GM12891 (cell line): ENCODE results near the gene TPD52L1.
"Not testable (repeated sequence)": the region's sequence is repeated elsewhere in the genome, so short reads cannot be mapped to it uniquely, and the experiment has no call there.

Experiments used
- DNase-seq: peaks from one replicate; pipeline ENCODE4 v3.0.0; 2011; ENCODE audit warnings: low spot score; ENCODE audit not compliant: insufficient read length
- FAIRE-seq: peaks from 2 replicates; lab custom pipeline; 2011; peaks lifted over from hg19 to GRCh38; lab: Jason Lieb, UNC
- PAX5 ChIP-seq: IDR thresholded peaks from 2 replicates; pipeline ENCODE4 v1.6.1; 2011; ENCODE audit warnings: low read length, moderate library complexity, mild to moderate bottlenecking; ENCODE audit not compliant: insufficient read depth, severe bottlenecking
- POLR2A ChIP-seq: IDR thresholded peaks from 2 replicates; pipeline ENCODE4 v1.6.1; 2011; ENCODE audit warnings: low read depth, low read length, control low read depth
- POLR2AphosphoS5 ChIP-seq: IDR thresholded peaks from 2 replicates; pipeline ENCODE4 v1.6.1; 2011; ENCODE audit warnings: low read depth, low read length, control low read depth
- POU2F2 ChIP-seq: IDR thresholded peaks from 2 replicates; pipeline ENCODE4 v1.6.1; 2011; ENCODE audit warnings: low read depth, mild to moderate bottlenecking, control low read depth, low read length, moderate library complexity
- SPI1 ChIP-seq: IDR thresholded peaks from 2 replicates; pipeline ENCODE4 v1.6.1; 2011; ENCODE audit warnings: low read depth, low read length, control low read depth
- TAF1 ChIP-seq: IDR thresholded peaks from 2 replicates; pipeline ENCODE4 v1.6.1; 2011; ENCODE audit warnings: low read depth, low read length, control low read depth

TPD52L1 gene

DNA sequence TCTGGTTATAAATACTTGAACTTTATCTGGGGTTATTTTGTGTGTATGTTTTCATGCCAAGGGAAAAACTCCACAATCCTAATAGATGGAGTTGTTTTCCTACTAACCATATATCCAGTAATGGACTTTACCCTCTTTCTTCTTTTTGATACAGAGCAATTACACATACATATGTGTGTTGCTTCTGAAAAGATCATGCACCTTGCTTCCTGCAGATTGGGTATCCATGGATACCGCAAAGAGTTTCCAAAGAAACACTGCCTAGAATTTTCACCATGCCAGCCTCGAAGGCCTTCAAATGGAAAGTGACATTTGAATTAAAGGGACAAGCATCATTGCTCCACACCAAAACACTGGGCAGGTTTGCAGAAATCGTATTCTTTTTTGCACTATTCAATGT, 121.4 kb downstream of the TPD52L1 start:
- DNase-seq (no peak), FAIRE-seq (no peak)
- TF ChIP-seq POLR2AphosphoS5 (no peak), POU2F2 (no peak), TAF1 (no peak), POLR2A (no peak), PAX5 (no peak), SPI1 (no peak)

DNA sequence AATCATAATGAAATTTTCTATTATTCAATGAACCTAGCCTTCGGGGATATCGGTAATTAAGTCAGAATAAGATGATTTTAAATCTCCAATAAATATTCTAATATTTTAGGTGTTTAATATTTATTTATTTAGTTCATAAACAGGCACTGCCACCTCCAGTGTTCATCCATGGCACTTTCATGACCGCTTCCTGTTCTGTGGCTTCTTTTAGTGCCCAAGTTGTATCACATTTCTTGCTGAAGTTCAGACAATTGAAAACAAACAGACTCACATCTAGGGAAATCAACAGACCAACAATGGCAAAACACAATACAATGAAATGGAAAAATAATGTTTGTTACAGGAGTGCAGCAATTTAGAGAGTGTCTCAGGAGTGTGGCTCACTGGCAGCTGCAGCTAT, 122.2 kb downstream of the TPD52L1 start:
- TF ChIP-seq POLR2AphosphoS5 (no peak), POLR2A (no peak), PAX5 (no peak), TAF1 (no peak), POU2F2 (no peak), SPI1 (no peak)
- DNase-seq (no peak), FAIRE-seq (no peak)

DNA sequence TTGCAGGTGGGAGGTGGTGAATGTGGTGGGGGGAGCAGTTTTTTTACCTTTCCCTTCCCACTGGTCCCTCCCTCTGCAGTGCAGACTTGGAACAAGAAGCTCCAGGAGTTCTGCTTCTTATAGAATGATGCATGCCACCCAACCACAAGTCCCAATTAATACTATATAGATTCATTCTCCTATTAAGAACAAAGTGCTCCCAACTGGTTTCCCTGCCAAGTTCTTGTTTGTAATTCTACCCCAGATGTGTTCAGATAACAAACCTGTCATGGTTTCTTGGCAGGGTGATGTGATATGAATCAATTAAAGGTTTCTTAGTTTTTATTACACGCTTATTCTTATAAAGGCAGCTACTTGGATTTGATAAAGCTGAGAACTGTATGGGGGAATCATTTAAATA, 124.3 kb downstream of the TPD52L1 start:
- FAIRE-seq, result no peak
- no peak for DNase-seq
- TF ChIP-seq TAF1 (no peak), POU2F2 (no peak), SPI1 (no peak)

DNA sequence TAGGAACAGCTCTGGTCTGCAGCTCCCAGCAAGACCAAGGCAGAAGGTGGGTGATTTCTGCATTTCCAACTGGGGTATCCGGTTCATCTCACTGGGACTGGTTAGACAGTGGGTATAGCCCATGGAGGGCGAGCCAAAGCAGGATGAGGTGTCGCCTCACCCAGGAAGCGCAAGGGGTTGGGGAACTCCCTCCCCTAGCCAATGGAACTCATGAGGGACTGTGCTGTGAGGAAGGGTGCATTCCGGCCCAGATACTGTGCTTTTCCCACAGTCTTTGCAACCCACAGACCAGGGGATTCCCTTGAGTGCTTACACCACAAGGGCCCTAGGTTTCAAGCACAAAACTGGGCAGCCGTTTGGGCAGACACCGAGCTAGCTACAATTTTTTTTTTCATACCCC, 126.4 kb downstream of the TPD52L1 start:
- no peak for FAIRE-seq
- DNase-seq, result no peak
- TF ChIP-seq POU2F2 (no peak), SPI1 (no peak), TAF1 (no peak), POLR2A (no peak), PAX5 (no peak), POLR2AphosphoS5 (no peak)

DNA sequence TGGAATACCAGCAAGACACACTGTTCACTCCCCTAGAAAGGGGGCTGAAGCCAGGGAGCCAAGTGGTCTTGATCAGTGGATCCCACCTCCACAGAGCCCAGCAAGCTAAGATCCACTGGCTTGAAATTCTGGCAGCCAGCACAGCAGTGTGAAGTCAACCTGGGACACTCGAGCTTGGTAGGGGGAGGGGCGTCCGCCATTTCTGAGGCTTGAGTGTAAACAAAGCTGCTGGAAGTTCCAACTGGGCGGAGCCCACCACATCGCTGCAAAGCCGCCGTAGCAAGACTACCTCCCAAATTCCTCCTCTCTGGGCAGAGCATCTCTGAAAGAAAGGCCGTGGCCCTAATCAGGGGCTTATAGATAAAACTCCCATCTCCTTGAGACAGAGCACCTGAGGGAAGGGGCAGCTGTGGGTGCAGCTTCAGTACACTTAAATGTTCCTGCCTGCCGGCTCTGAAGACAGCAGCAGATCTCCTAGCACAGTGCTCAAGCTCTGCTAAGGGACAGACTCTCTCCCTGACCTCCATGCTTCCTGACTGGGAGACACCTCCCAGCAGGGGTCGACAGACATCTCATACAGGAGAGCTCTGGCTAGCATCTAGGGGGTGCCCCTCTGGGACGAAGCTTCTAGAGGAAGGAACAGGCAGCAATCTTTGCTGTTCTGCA, 126.9 kb downstream of the TPD52L1 start:
- not testable (repeated sequence) for FAIRE-seq, DNase-seq

DNA sequence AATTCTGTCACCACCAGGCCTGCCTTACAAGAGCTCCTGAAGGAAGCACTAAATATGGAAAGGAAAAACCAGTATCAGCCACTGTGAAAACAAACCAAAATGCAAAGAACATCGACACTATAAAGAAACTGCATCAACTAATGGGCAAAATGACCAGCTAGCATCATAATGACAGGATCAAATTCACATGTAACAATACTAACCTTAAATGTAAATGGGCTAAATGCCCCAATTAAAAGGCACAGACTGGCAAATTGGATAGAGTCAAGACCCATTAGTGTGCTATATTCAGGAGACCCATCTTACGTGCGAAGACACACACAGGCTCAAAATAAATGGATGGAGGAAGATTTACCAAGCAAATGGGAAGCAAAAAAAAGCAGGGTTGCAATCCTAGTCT, 128.9 kb downstream of the TPD52L1 start:
- DNase-seq, FAIRE-seq: not testable (repeated sequence)

DNA sequence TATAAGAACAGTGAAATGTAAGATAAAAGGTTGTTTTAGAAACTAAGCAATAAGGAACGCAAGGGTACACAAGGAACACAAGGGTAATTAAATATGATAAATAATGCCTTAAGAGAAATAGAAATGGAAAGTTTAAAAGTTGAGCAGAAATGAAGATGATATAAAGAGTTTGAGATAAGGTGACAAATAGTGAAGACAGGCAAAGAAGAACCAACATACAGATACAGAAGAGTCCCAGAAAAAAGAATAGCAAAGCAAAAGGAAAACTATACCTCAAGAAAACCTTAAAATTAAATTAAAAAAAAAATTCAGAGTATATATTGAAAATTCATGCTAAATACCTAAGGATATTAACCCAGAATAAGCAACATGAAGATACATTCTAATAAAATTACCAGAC, 131.8 kb downstream of the TPD52L1 start:
- no peak for TF ChIP-seq POLR2A
- no peak for TF ChIP-seq SPI1
- no peak for TF ChIP-seq TAF1
- no peak for TF ChIP-seq POU2F2
- no peak for TF ChIP-seq POLR2AphosphoS5
- no peak for TF ChIP-seq PAX5
- DNase-seq (no peak), FAIRE-seq (no peak)

DNA sequence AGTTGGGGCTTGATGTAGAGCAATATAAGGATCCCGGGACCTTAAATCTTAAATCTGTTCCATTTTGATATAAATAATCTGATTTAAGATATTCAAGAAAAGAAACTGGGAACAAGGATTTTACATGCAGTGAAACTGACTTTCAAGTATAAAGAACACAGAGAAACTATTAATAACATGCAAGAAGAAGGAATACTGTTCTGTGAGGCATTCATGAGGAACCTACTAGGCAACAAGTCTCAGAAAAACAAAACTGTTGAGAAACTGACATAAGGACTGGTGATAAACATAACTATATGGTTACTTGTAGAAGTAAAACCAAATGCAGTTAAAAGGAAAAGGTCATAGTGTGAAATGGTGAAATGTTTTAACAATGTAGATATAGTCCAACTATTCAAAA, 132.4 kb downstream of the TPD52L1 start:
- no peak for TF ChIP-seq POU2F2
- TF ChIP-seq POLR2A, result no peak
- TF ChIP-seq POLR2AphosphoS5, result no peak
- no peak for TF ChIP-seq PAX5
- no peak for TF ChIP-seq SPI1
- TF ChIP-seq TAF1, result no peak
- FAIRE-seq, result no peak

DNA sequence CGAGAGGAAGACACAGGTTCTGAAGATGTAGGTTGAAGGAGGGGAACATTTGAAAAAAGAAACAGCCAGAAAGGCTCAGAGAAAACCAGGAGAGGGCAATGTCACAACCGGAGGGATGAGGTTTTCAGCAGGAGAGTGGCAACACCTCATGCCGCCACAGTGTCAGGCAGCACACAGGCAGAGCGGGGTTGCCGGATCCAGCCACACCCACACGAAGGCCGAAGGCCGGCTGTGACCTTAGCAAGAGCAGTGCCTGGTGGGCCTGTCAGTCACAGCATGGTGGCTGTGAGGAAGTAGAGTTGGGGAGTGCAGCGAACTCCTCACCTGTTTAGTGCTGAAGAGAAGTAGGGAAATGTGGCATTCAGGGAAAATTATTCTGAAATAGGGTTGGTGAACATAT, 134.1 kb downstream of the TPD52L1 start:
- TF ChIP-seq POLR2AphosphoS5, result no peak
- TF ChIP-seq SPI1, result no peak
- TF ChIP-seq POU2F2, result no peak
- TF ChIP-seq PAX5, result no peak
- no peak for TF ChIP-seq TAF1
- no peak for TF ChIP-seq POLR2A
- FAIRE-seq, result no peak
- DNase-seq, result no peak

More for the DNA sequence above, 132.4 kb downstream of the TPD52L1 start:
- no peak for DNase-seq

DNA sequence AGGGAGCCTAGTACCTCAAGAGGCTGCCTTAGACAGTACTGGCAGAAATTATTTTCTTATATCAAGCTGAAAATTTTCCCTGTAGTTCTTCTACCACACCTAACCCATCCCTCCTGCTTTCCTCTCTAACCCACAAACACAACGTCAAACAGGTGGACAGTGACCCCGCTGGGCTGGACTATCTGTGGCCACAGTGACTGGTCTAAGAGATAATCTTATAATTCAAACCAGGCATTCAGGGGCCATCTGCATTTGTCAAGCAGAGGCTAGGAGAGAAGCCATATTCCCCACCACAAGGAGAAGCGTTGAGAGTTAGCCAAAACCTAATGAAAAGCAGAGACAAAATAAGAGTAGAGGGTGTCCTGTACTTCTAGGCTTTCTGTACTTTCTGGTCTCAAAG, 140.0 kb downstream of the TPD52L1 start:
- DNase-seq, result no peak
- FAIRE-seq, result no peak
- no peak for TF ChIP-seq PAX5
- TF ChIP-seq POLR2AphosphoS5, result no peak
- no peak for TF ChIP-seq TAF1
- no peak for TF ChIP-seq POLR2A
- TF ChIP-seq POU2F2, result no peak
- no peak for TF ChIP-seq SPI1

DNA sequence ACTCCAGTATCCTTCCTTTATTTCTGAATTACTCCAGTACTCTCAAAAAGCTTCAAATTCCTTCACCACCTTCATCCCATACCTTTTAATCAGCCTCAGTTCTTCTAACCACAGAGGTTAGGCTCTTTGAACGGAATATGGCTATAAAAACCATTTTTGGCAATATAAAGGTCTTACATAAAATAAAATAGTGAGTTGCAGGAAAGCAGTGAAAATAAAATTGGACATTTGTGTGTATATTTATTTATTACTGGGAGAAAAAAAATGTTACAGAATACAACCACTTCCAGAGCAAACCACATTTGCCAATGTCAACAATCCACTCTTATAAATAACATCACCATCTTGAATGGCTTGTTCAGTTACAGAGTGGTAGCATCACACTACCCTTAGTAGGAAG, 140.5 kb downstream of the TPD52L1 start:
- FAIRE-seq, result no peak
- no peak for TF ChIP-seq SPI1
- TF ChIP-seq POLR2A, result no peak
- no peak for TF ChIP-seq TAF1
- no peak for TF ChIP-seq POU2F2
- TF ChIP-seq PAX5, result no peak
- no peak for TF ChIP-seq POLR2AphosphoS5
- DNase-seq, result no peak
